Cardiac muscle cell (in vitro differentiated cells and primary cell): ENCODE data around the gene IGSF23. TPM values are rescaled to one million over a fixed set of nuclear protein-coding genes. Genes with fewer than 3 reads are reported as not detected.

Experiments
- DNase-seq, 2 donors: peaks; one replicate each; pipeline versions ENCODE4 v3.0.0 to v3.0.0-alpha.2; 2010 to 2017; ENCODE audit warnings: low read depth in 1 of 2, low spot score in 1 of 2
- H3K27ac ChIP-seq: fragments of 200-600 bp; sonication (generic); 2 replicates; pipeline ENCODE4 v1.5.1; 2016
- H3K27me3 ChIP-seq: fragments of 200-600 bp; sonication (generic); 2 replicates; pipeline ENCODE4 v1.6.0; 2016; ENCODE audit warnings: control low read depth
- H3K36me3 ChIP-seq: fragments of 200-600 bp; sonication (generic); 2 replicates; pipeline ENCODE4 v1.5.1; 2016; ENCODE audit warnings: control low read depth
- H3K4me1 ChIP-seq: fragments of 200-600 bp; sonication (generic); 2 replicates; pipeline ENCODE4 v1.8.1; 2017; ENCODE audit warnings: low read depth, mild to moderate bottlenecking, mixed run types
- H3K4me3 ChIP-seq: fragments of 200-600 bp; sonication (generic); 2 replicates; pipeline ENCODE4 v1.5.1; 2016; ENCODE audit warnings: mild to moderate bottlenecking
- H3K9me3 ChIP-seq: fragments of 200-600 bp; sonication (generic); 2 replicates; pipeline ENCODE4 v1.5.1; 2017; ENCODE audit warnings: low read depth, mild to moderate bottlenecking, control low read depth
- polyA plus RNA-seq: library from polyadenylated mRNA; unstranded; fragments of >200 nt; fragmentation: Nextera tagmentation; extraction: Ambion mirVana; gene quantifications from 2 replicates; pipeline ENCODE4 v1.2.1, GENCODE V29; 2016
- total RNA-seq: library from RNA; depleted of rRNA; stranded (reverse); fragments of >200 nt; gene quantifications from 2 replicates; pipeline ENCODE4 v1.2.3, GENCODE V29; 2016
- TF ChIP-seq, protein P1 (sequence below): IDR thresholded peaks from 2 replicates; pipeline ENCODE4 v1.5.1; 2012; ENCODE audit warnings: low read depth, mild to moderate bottlenecking, low read length

The IGSF23 gene
- total and polyA plus RNA-seq, 2 experiments from 2014 or later: not detected

DNA sequence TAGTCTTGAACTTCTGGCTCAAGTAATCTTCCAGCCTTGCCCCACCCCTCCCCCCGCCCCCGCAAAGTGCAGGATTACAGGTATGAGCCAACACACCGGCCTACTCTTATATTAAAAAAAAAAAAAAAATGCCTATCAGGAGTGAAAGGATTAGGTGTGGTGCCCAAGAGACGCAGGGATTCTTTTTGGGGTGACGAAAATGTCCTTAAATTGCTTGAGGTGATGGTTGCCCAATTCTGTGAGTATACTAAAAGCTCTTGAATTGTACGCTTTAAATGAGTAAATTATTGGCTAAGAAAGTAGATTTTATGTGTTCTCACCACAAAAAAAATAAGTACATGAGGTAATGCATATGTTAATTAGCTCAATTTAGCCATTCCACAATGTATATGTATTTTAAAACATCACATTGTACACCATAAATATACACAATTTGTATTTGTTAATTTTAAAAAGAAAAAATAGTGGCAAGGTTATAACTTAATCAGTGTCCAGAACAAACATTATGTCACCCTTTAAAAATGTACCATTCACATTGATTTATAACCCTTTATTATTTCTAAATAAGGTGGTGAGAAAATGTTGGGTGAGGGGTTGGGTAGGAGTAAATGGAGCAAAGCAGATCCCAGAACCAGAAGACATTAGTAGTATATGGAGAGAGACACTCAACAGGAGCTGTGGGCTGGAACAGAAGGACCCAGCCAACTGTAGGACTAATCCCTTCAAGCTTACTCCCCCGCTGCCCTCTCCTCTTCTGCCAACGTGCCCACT lies 3.9 kb downstream of the IGSF23 start:
- Histone ChIP-seq H3K36me3 (no peaks in the 10 kb centered on the region), H3K27me3 (no peaks in the 10 kb centered on the region), H3K4me3 (no peak overlapping the region), H3K27ac (no peak overlapping the region), H3K9me3 (no peaks in the 10 kb centered on the region), H3K4me1 (no peaks in the 10 kb centered on the region)
- TF ChIP-seq, protein P1, sequence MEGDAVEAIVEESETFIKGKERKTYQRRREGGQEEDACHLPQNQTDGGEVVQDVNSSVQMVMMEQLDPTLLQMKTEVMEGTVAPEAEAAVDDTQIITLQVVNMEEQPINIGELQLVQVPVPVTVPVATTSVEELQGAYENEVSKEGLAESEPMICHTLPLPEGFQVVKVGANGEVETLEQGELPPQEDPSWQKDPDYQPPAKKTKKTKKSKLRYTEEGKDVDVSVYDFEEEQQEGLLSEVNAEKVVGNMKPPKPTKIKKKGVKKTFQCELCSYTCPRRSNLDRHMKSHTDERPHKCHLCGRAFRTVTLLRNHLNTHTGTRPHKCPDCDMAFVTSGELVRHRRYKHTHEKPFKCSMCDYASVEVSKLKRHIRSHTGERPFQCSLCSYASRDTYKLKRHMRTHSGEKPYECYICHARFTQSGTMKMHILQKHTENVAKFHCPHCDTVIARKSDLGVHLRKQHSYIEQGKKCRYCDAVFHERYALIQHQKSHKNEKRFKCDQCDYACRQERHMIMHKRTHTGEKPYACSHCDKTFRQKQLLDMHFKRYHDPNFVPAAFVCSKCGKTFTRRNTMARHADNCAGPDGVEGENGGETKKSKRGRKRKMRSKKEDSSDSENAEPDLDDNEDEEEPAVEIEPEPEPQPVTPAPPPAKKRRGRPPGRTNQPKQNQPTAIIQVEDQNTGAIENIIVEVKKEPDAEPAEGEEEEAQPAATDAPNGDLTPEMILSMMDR: no peak
- DNase-seq: no peak

GRCh38 chr19:44618640-44619357 lies 5.4 kb downstream of the IGSF23 start:
- no peak overlapping the region for H3K4me3 ChIP-seq
- H3K36me3 ChIP-seq: no peaks in the 10 kb centered on the region
- no peaks in the 10 kb centered on the region for H3K9me3 ChIP-seq
- no peak for DNase-seq
- no peaks in the 10 kb centered on the region for H3K27me3 ChIP-seq
- no peaks in the 10 kb centered on the region for H3K4me1 ChIP-seq
- H3K27ac ChIP-seq: no peak overlapping the region
- TF ChIP-seq, protein P1: no peak

GRCh38 chr19:44620667-44621066 lies 7.3 kb downstream of the IGSF23 start:
- DNase-seq: no peak
- no peaks in the 10 kb centered on the region for H3K4me1 ChIP-seq
- H3K27ac ChIP-seq: no peak overlapping the region
- no peaks in the 10 kb centered on the region for H3K36me3 ChIP-seq
- no peaks in the 10 kb centered on the region for H3K9me3 ChIP-seq
- TF ChIP-seq, protein P1: no peak
- H3K4me3 ChIP-seq: no peak overlapping the region
- H3K27me3 ChIP-seq: no peaks in the 10 kb centered on the region

GRCh38 chr19:44621367-44621766 lies 8.0 kb downstream of the IGSF23 start:
- H3K9me3 ChIP-seq: no peaks in the 10 kb centered on the region
- H3K27ac ChIP-seq: no peak overlapping the region
- no peaks in the 10 kb centered on the region for H3K27me3 ChIP-seq
- TF ChIP-seq, protein P1: no peak
- DNase-seq: no peak
- no peak overlapping the region for H3K4me3 ChIP-seq
- H3K36me3 ChIP-seq: no peaks in the 10 kb centered on the region
- H3K4me1 ChIP-seq: no peaks in the 10 kb centered on the region

- Histone ChIP-seq H3K27me3 (no peaks in the 10 kb centered on the region), H3K4me1 (no peaks in the 10 kb centered on the region), H3K9me3 (no peaks in the 10 kb centered on the region), H3K27ac (no peak overlapping the region), H3K36me3 (no peaks in the 10 kb centered on the region), H3K4me3 (no peak overlapping the region)
- TF ChIP-seq, protein P1: no peak
- peak in 1 of 2 donors; percentile 53 for DNase-seq
Observed at GRCh38 chr19:44623080-44623479, 9.7 kb downstream of the IGSF23 start.
